Muscle of arm (tissue), 12 donors: ENCODE data around the gene SCML2. TPM values are rescaled to one million over a fixed set of nuclear protein-coding genes. Genes with fewer than 3 reads are reported as not detected.
A peak's percentile ranks its signal among the peaks of the same experiment; 100 is the strongest.
"Not testable (repeated sequence)": the region's sequence is repeated elsewhere in the genome, so short reads cannot be mapped to it uniquely, and the experiment has no call there.

Source experiments
- DNase-seq: peaks from one replicate; pipeline ENCODE4 v3.0.0-alpha.2; 2013
- polyA plus RNA-seq, 12 donors: library from polyadenylated mRNA; unstranded; fragments of 120-200 nt; gene quantifications; one replicate each; pipeline ENCODE4 v1.2.1, GENCODE V29; 2013; ENCODE audit not compliant: insufficient read length in 12 of 12

SCML2 gene
- polyA plus RNA-seq, 12 donors = 5.9 to 10.8 (median 9.0) TPM; not detected in 1

DNA sequence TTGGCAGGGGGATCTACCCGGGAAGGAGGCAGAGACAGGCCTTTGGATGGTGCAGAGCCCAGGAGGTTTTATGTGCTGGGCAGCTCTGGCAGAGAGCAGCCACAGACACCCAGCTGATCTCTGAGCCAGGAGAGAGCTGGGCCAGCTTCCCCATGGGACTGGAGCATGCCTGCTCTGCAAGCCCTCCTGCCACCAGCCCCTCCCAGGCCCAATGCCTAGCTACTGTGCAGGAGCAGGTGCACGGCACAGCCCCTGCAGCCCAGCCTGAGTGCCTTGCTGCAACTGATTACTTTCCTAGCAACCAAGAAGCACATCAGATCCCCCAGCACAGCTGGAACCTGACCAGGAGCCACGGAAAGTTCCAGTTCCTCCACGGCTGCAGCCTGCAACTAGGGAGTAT lies 76.0 kb downstream of the SCML2 start:
- no peak for DNase-seq

DNA sequence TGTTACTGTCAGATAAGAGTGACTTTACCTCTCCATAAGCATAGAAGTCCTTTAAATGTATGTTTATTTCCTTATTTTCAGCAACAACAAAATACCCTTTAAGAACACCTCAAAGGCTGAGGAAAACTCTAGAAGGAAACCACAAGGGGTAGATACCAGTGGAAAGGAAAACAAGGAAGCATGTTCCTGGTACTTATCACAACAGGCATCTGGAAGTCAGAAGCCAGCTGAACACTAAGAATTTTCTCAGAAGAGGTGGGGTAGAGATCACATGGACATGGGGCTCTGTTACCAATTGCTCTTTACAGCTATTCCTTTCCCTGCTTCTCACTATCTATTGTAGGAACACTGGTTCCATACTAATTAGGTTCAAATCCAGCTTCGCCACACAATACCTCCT lies 82.3 kb downstream of the SCML2 start:
- DNase-seq = no peak

GRCh38 chrX:18271725-18272124 lies 82.8 kb downstream of the SCML2 start:
- DNase-seq = no peak

GRCh38 chrX:18271309-18271708 lies 83.2 kb downstream of the SCML2 start:
- DNase-seq = no peak

GRCh38 chrX:18255059-18255458 lies 99.4 kb downstream of the SCML2 start:
- no peak for DNase-seq

DNA sequence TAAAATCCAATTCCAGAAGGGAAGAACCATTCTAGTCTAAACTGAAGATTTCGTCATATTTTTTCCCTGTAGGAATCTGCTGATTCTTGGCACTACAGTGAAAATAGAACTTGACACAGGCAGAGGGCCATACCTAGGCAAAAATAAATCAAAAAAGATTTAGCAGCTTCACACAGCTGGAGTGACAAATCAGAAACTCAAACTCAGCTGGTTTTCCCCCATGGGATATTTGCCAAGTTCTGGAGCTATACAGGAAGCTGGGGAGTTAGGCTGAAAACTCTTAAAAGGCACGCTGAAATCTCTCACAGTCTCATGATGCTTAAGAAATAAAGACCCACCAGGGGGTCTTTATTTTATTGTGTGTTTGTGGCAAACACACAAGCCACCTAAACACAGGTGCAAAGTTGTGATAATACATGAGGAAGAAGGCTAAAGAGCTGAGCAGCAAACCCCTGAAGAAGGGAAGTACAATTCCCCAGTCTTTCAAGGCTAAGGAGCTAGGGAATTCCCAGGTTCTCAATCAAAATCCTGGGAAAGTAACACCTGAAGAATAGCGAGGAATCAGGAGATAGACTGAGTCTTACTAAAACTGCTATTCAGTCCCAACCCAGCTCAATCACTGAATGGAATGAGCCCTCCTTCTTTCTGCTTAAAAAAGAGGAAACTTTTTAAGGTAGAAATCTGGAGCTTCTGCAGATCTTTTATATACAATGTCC lies 101.7 kb downstream of the SCML2 start:
- DNase-seq = peak; percentile 8

DNA sequence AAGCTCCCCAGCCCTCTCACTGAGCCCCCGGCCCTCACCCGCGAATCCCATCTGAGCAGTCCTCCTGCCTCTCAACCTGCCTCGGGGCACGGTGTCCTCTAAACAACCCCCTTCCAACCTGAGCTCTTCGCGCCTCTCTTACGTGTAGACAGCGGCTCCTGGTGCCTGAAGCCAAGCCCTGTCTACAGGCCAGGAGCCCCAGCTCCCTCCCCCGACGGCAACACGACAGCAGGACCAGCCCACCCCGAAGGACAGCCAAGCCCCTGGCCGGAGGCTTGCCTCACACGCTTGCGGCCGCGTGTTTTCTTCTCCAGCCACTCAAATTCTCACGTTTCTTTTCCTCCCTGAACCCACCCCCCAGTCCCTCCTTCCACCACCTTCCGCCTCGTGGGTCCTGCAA lies 124.8 kb downstream of the SCML2 start:
- DNase-seq = not testable (repeated sequence)

DNA sequence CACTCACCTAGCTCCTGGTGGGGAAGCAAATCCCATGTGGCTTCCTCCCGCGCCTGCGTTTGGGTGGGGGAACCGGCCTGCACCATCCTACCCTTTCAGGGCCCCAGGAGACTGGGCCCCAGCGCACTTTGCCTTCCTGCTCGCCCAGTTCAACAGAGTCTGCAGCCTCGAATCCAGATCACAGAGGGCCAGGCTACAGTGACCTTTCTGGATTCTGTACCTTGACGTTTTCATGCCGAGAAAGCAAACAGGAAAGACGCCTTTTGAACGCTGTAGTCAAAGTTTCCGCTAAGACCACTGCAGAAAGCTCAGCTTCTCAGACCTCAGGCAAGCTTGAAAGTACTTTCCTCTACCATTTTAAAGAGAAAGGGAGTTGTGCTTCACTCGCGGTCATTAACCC lies 126.4 kb downstream of the SCML2 start:
- DNase-seq = no peak

- no peak for DNase-seq
These were observed 127.0 kb downstream of the SCML2 start for GRCh38 chrX:18227458-18227857.

- no peak for DNase-seq
These were observed 133.7 kb downstream of the SCML2 start, which contains the start of gene BEND2 for GRCh38 chrX:18220786-18221185. BEND2 (minus strand) TSS chrX:18220886; CDS start chrX:18220750, 136 bp downstream.

- peak; percentile 2 for DNase-seq
These were observed 144.0 kb downstream of the SCML2 start for GRCh38 chrX:18210470-18210869.

- DNase-seq = no peak
These were observed 147.8 kb downstream of the SCML2 start for GRCh38 chrX:18206657-18207056.

DNA sequence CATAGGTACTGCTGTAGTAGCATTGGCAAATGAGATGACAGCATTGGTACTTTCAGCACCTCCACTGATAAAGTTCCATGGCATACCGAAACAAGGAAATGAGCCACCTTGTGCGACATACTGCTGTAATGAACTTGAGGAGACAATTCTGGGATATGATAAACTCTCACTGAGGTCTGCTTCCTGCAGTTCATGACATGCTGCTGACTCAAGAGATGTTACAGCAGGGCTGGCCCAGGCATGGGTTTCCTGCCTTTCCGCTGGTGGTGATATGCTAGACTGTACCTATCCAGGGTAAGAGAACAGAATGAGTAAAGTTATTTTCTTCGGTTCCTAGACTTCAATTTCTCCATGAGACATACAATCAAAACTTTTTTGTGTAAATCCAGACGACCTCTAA lies 150.9 kb downstream of the SCML2 start:
- no peak for DNase-seq

DNA sequence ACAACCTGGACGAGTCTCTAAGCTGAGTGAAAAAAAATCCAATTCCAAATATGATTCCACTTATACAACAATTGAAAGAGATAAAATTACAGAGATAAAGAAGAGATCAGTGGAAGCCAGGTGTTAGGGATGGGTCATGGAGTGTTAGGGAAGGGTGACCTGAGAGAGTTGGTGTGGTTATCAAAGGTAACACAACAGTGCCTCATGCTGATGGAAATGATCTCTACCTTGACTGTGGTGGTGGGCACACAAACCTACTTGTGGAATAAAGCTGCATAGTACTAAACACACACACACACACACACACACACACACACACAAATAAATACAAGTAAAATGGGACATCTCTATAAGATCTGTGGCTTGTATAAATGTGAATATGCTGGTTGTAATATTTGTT lies 159.8 kb downstream of the SCML2 start:
- DNase-seq = no peak

Other genes starting within 250 kb of the SCML2 start
- under 1 TPM in 5 of 12 donors, not detected in 7; 0.03 to 0.11 (median 0.05) TPM for gene BEND2, start 133.8 kb downstream of the SCML2 start, polyA plus RNA-seq
- gene CDKL5, start 70.9 kb upstream of the SCML2 start, polyA plus RNA-seq = 10 to 100 TPM in 1 of 12 donors, 1 to 10 TPM in 10, not detected in 1; 4.4 to 17.2 (median 6.5) TPM